ENCODE measurements around the gene CAPN11.

CAPN11 gene

GRCh38 chr6:44133981-44134711 is 24.5 kb upstream of the CAPN11 start:
- TF ChIP-seq SALL2 (tag by site-specific recombination; IDR thresholded peaks at IDR 0.05; ENCODE audit: borderline replicate concordance) (no peak), ZFHX2 (tag by site-specific recombination; conservative IDR thresholded peaks at IDR 0.05) (peak; percentile 63; the same call in 1 of the 2 replicates), EGR2 (tag by site-specific recombination; IDR thresholded peaks at IDR 0.05; ENCODE audit: low read depth) (peak; percentile 56)

GRCh38 chr6:44135173-44135758 is 23.4 kb upstream of the CAPN11 start:
- POLR2A ChIA-PET: interaction anchor here (2.0 kb wide), 1 partner anchor 8 kb away, joined by 5 read pairs; the partner anchor contains the start of genes MRPL14 and TMEM63B
- Histone ChIP-seq H3K4me3 (ENCODE audit: low read depth, low read length) (no peak overlapping the region), H3K36me3 (ENCODE audit: control insufficient read depth in 2 of 2, insufficient read depth in 1 of 2, low read length in 2 of 2) (peaks cover 4 to 37% of the 10 kb centered on the region in 2 experiments; a peak in 2 of 3 replicates), H3K9me3 (ENCODE audit: control insufficient read depth, insufficient read depth, low read depth, low read length) (no peaks in the 10 kb centered on the region), H3K27ac (ENCODE audit: extremely low read depth, low read depth, low read length) (no peak overlapping the region), H3K4me1 (ENCODE audit: control insufficient read depth, insufficient read depth, low read length) (peaks cover 7% of the 10 kb centered on the region)
- CTCF ChIA-PET: interaction anchor here (1.0 to 4.8 kb wide), 3 partner anchors 11 to 39 kb away, joined by 3 to 29 read pairs (median 8); no protein-coding TSS in a partner anchor
- TF ChIP-seq ZBTB26 (tag by site-specific recombination; optimal IDR thresholded peaks at IDR 0.05) (no peak), ZBTB49 (tag by site-specific recombination; IDR thresholded peaks at IDR 0.05; ENCODE audit: low read depth) (no peak), ZNF776 (tag by site-specific recombination; IDR thresholded peaks at IDR 0.05; ENCODE audit: borderline replicate concordance) (no peak), ZNF324 (tag by site-specific recombination; IDR thresholded peaks at IDR 0.05) (no peak)

More at GRCh38 chr6:44133981-44134711, 24.5 kb upstream of the CAPN11 start:
- POLR2A ChIA-PET: interaction anchor here (0.6 to 3.3 kb wide), 9 partner anchors 9 to 171 kb away, joined by 3 to 18 read pairs (median 3); partner anchors contain the start of gene HSP90AB1
- CTCF ChIA-PET: interaction anchor here (0.7 to 4.8 kb wide), 5 partner anchors 16 to 364 kb away, joined by 3 to 29 read pairs (median 4); no protein-coding TSS in a partner anchor
- Histone ChIP-seq H3K4me1 (ENCODE audit: control insufficient read depth, insufficient read depth, low read length) (peaks cover 7% of the 10 kb centered on the region), H3K9me3 (ENCODE audit: control insufficient read depth, insufficient read depth, low read depth, low read length) (no peaks in the 10 kb centered on the region), H3K4me3 (ENCODE audit: low read depth, low read length) (no peak overlapping the region), H3K36me3 (ENCODE audit: control insufficient read depth in 2 of 2, insufficient read depth in 1 of 2, low read length in 2 of 2) (peaks cover 4 to 27% of the 10 kb centered on the region in 2 experiments; a peak in 2 of 3 replicates), H3K27ac (ENCODE audit: extremely low read depth, low read depth, low read length) (no peak overlapping the region)

- no peak overlapping the region for H3K4me3 ChIP-seq (ENCODE audit: low read depth, low read length)
- ChIA-PET POLR2A (interaction anchor here (2.0 kb wide), 1 partner anchor 8 kb away, joined by 5 read pairs; the partner anchor contains the start of genes MRPL14 and TMEM63B), CTCF (interaction anchor here (0.6 to 2.1 kb wide), 3 partner anchors 11 to 40 kb away, joined by 3 to 8 read pairs (median 3); no protein-coding TSS in a partner anchor)
- peaks cover 6 to 43% of the 10 kb centered on the region in 2 experiments; a peak in 2 of 3 replicates for H3K36me3 ChIP-seq (ENCODE audit: control insufficient read depth in 2 of 2, insufficient read depth in 1 of 2, low read length in 2 of 2)
- no peak overlapping the region for H3K27ac ChIP-seq (ENCODE audit: extremely low read depth, low read depth, low read length)
- H3K4me1 ChIP-seq (ENCODE audit: control insufficient read depth, insufficient read depth, low read length): peaks cover 7% of the 10 kb centered on the region
- TF ChIP-seq SP2 (tag by site-specific recombination; IDR thresholded peaks at IDR 0.05) (0 out of 2 replicates have a peak, but pooled peaks have one; percentile 10), KLF16 (tag by site-specific recombination; IDR thresholded peaks at IDR 0.05) (no peak), ZFHX2 (tag by site-specific recombination; conservative IDR thresholded peaks at IDR 0.05) (peak; percentile 64), EGR2 (tag by site-specific recombination; IDR thresholded peaks at IDR 0.05; ENCODE audit: low read depth) (peak; percentile 74), ZNF2 (tag by site-specific recombination; IDR thresholded peaks at IDR 0.05) (no peak)
- no peaks in the 10 kb centered on the region for H3K9me3 ChIP-seq (ENCODE audit: control insufficient read depth, insufficient read depth, low read depth, low read length)
These were observed 22.7 kb upstream of the CAPN11 start for GRCh38 chr6:44135875-44136274.

Data from HEK293 (cell line).